K562 (cell line): ENCODE measurements around the gene OBP2A. TPM values are rescaled to one million over a fixed set of nuclear protein-coding genes. Genes with fewer than 3 reads are reported as not detected.
A peak's percentile ranks its signal among the peaks of the same experiment; 100 is the strongest.
"Not testable (repeated sequence)": the region's sequence is repeated elsewhere in the genome, so short reads cannot be mapped to it uniquely, and the experiment has no call there.

Source experiments
- ATAC-seq: fragments of 200-7000 bp; cut with Tn5 transposase; 3 replicates; pipeline ENCODE4 v1.9.1; 2020; ENCODE audit warnings: moderate library complexity
- BruUV-seq: library from RNA; stranded (reverse); fragments of 400-500 nt; replicated peaks from 2 replicates; lab custom pipeline; 2021; lab: Mats Ljungman, UMichigan
- CTCF ChIA-PET: fragments of 300-600 bp; formaldehyde crosslinking; extraction: SDS; loops from one replicate; lab custom pipeline; 2021; ENCODE audit warnings: low intra/inter-chr PET ratio; lab: Yijun Ruan, JAX
- POLR2A ChIA-PET: fragments of 300-600, 350-650 bp; sonication (Branson Sonifier 250); formaldehyde crosslinking; extraction: SDS; loops from one replicate; lab custom pipeline; 2021; ENCODE audit warnings: antibody characterized with exemption, inconsistent platforms; lab: Yijun Ruan, JAX
- DNase-seq, 4 experiments: peaks; one replicate each; pipeline versions ENCODE4 v3.0.0 to v3.0.0-alpha.2; 2011 to 2018; ENCODE audit warnings: low spot score in 3 of 4, mixed read lengths in 3 of 4; ENCODE audit errors: extremely low read depth in 1 of 4
- FAIRE-seq: peaks from 2 replicates; lab custom pipeline; 2011; peaks lifted over from hg19 to GRCh38; lab: Jason Lieb, UNC
- H2AFZ ChIP-seq: 2 replicates; pipeline ENCODE4 v1.6.0; 2011; ENCODE audit warnings: low read depth, low read length, control low read depth, inconsistent platforms
- H3K27ac ChIP-seq: fragments of 200-600 bp; 3 replicates; pipeline ENCODE4 v1.8.0; 2011; ENCODE audit warnings: low read depth, mild to moderate bottlenecking, control low read depth, inconsistent platforms, low read length, moderate library complexity, mixed read lengths; ENCODE audit errors: extremely low read depth
- H3K27me3 ChIP-seq, 2 experiments: fragments of 300-600 bp in 1 of 2; 2 replicates in 1 of 2; 3 replicates in 1 of 2; pipeline versions ENCODE4 v1.6.0 to v1.8.0; 2011; ENCODE audit warnings: inconsistent platforms in 2 of 2, low read length in 2 of 2, mild to moderate bottlenecking in 1 of 2, mixed read lengths in 1 of 2, moderate library complexity in 1 of 2; ENCODE audit not compliant: control insufficient read depth in 2 of 2, insufficient read depth in 2 of 2
- H3K36me3 ChIP-seq: fragments of 300-600 bp; 3 replicates; pipeline ENCODE4 v1.8.0; 2011; ENCODE audit warnings: mild to moderate bottlenecking, low read length, inconsistent platforms; ENCODE audit not compliant: control insufficient read depth, insufficient read depth
- H3K4me1 ChIP-seq, 2 experiments: fragments of 200-600 bp in 1 of 2; replicated peaks in 1 of 2; 2 replicates in 1 of 2; 3 replicates in 1 of 2; pipeline versions ENCODE4 v1.5.1 to v1.8.0; 2011; ENCODE audit warnings: inconsistent platforms in 2 of 2, low read length in 2 of 2, mild to moderate bottlenecking in 1 of 2, mixed read lengths in 1 of 2, moderate library complexity in 1 of 2; ENCODE audit not compliant: control insufficient read depth in 2 of 2, insufficient read depth in 2 of 2
- H3K4me2 ChIP-seq: 2 replicates; pipeline ENCODE4 v1.6.1; 2011; ENCODE audit warnings: low read length, control low read depth, inconsistent platforms, mixed read lengths; ENCODE audit not compliant: insufficient read depth
- H3K4me3 ChIP-seq: fragments of 200-600 bp; sonication (generic), shearing (Covaris generic); 2 replicates; pipeline ENCODE4 v1.5.1; 2016; ENCODE audit warnings: control low read depth, inconsistent platforms
- H3K79me2 ChIP-seq: fragments of 200-600 bp; 3 replicates; pipeline ENCODE4 v1.8.0; 2011; ENCODE audit warnings: low read length, inconsistent platforms; ENCODE audit not compliant: control insufficient read depth, insufficient read depth
- H3K9ac ChIP-seq, 2 experiments: 2 replicates each; pipeline versions ENCODE4 v1.6.0 to v1.6.1; 2011; ENCODE audit warnings: low read depth in 2 of 2, low read length in 2 of 2, control low read depth in 1 of 2, inconsistent platforms in 1 of 2, mild to moderate bottlenecking in 1 of 2, mixed read lengths in 1 of 2; ENCODE audit not compliant: insufficient read depth in 1 of 2
- H3K9me1 ChIP-seq: one replicate; pipeline ENCODE4 v1.6.0; 2011; ENCODE audit warnings: inconsistent platforms, mild to moderate bottlenecking, low read length, moderate library complexity; ENCODE audit not compliant: control insufficient read depth, insufficient read depth
- H3K9me3 ChIP-seq: replicated peaks from 2 replicates; pipeline ENCODE4 v1.5.1; 2011; ENCODE audit warnings: low read depth, low read length, inconsistent platforms; ENCODE audit not compliant: control insufficient read depth, insufficient read depth
- H4K20me1 ChIP-seq: replicated peaks from 2 replicates; pipeline ENCODE4 v1.6.1; 2011; ENCODE audit warnings: low read length, inconsistent platforms, mixed read lengths; ENCODE audit not compliant: control insufficient read depth, insufficient read depth
- WGBS: fragments of 100-300 bp; shearing (Covaris generic); methylation state at CpG from one replicate; pipeline ENCODE4 v1.1.6; 2016; ENCODE audit warnings: low coverage, mixed read lengths; ENCODE audit not compliant: insufficient coverage; ENCODE audit errors: missing lambda C conversion rate; 5-methylcytosine and 5-hydroxymethylcytosine counted together
- in situ Hi-C: fragments of 300-500 bp; cut with MboI; formaldehyde crosslinking; loops from 4 replicates; pipeline ENCODE4 v1.15.0; 2018; ENCODE audit warnings: inconsistent platforms, mixed read lengths
- intact Hi-C: fragments of 100-400 bp; cut with micrococcal nuclease; formaldehyde crosslinking; loops from 2 replicates; pipeline ENCODE4 v1.14.2; 2022
- polyA plus RNA-seq, 8 experiments: library from polyadenylated mRNA; depleted of rRNA in 4 of 8; stranded (reverse) in 5 of 8; unstranded in 3 of 8; fragments of >200 nt; fragmentation: Nextera tagmentation in 2 of 8; fragmentation: Illumina TruSeq in 1 of 8; extraction: Ambion mirVana in 2 of 8; extraction: Trizol in 1 of 8; gene quantifications; 2 replicates each; pipeline versions ENCODE4 v1.2.1 to v1.2.3, GENCODE V29; 2011 to 2014; ENCODE audit warnings: inconsistent platforms in 1 of 8, missing spikeins in 1 of 8
- total RNA-seq, 7 experiments: library from RNA; depleted of rRNA in 6 of 7; stranded (reverse); fragments of >200 nt in 6 of 7; fragmentation: Illumina TruSeq in 2 of 7; extraction: Trizol in 2 of 7; gene quantifications; 2 replicates each; pipeline versions ENCODE4 v1.2.1 to v1.2.3, GENCODE V29; 2011 to 2021; ENCODE audit warnings: low replicate concordance in 1 of 7

Gene OBP2A
- total and polyA plus RNA-seq, 9 of the 15 experiments (the other 6 are each of a cell fraction or from before 2014, with no cell fraction given), result not detected

- POLR2A ChIA-PET, H2AFZ ChIP-seq, H3K4me2 ChIP-seq, H4K20me1 ChIP-seq, H3K36me3 ChIP-seq, DNase-seq, H3K9me3 ChIP-seq, FAIRE-seq, H3K9me1 ChIP-seq, in situ Hi-C loops, H3K4me3 ChIP-seq, BruUV-seq, H3K9ac ChIP-seq, H3K4me1 ChIP-seq, H3K79me2 ChIP-seq, H3K27ac ChIP-seq, CTCF ChIA-PET, intact Hi-C loops: not testable (repeated sequence)
- peaks cover 13 to 39% of the 10 kb centered on the region in 2 experiments; a peak in 3 of 5 replicates for H3K27me3 ChIP-seq
- ATAC-seq, result peak; percentile 50
- 4% methylated on average over 9 of the region's 10 CpGs for WGBS
These were observed 11.7 kb upstream of the OBP2A start for GRCh38 chr9:135534192-135534711.

- in situ Hi-C loops, H3K27ac ChIP-seq, H3K9me1 ChIP-seq, H2AFZ ChIP-seq, H3K9me3 ChIP-seq, DNase-seq, H3K79me2 ChIP-seq, H3K9ac ChIP-seq, H3K4me2 ChIP-seq, POLR2A ChIA-PET, intact Hi-C loops, ATAC-seq, BruUV-seq, H3K4me1 ChIP-seq, H4K20me1 ChIP-seq, H3K36me3 ChIP-seq, FAIRE-seq, CTCF ChIA-PET, H3K4me3 ChIP-seq: not testable (repeated sequence)
- 17% methylated on average over 4 of the region's 4 CpGs for WGBS
- H3K27me3 ChIP-seq, result peaks cover 13 to 45% of the 10 kb centered on the region in 2 experiments; a peak in 3 of 5 replicates
These were observed 11.1 kb upstream of the OBP2A start for GRCh38 chr9:135534826-135535225.

GRCh38 chr9:135535631-135536030 is 10.3 kb upstream of the OBP2A start:
- in situ Hi-C loops, H3K9me1 ChIP-seq, CTCF ChIA-PET, H3K4me1 ChIP-seq, H3K27ac ChIP-seq, intact Hi-C loops, H3K4me2 ChIP-seq, H3K36me3 ChIP-seq, BruUV-seq, POLR2A ChIA-PET, H3K79me2 ChIP-seq, H3K9me3 ChIP-seq, DNase-seq, H4K20me1 ChIP-seq, H3K9ac ChIP-seq, H3K4me3 ChIP-seq, H2AFZ ChIP-seq, ATAC-seq: not testable (repeated sequence)
- peak; percentile 74 for FAIRE-seq
- peaks cover 13 to 44% of the 10 kb centered on the region in 2 experiments; a peak in 3 of 5 replicates for H3K27me3 ChIP-seq
- under 1% methylated on average over 10 of the region's 13 CpGs for WGBS
